HCT116 (cell line): ENCODE measurements around the gene SH3D19. TPM values are rescaled to one million over a fixed set of nuclear protein-coding genes. Genes with fewer than 3 reads are reported as not detected.

ENCODE experiments used
- ATAC-seq: fragments of 200-7000 bp; cut with Tn5 transposase; 2 replicates; pipeline ENCODE4 v1.9.1; 2020; ENCODE audit warnings: mild to moderate bottlenecking, moderate library complexity
- Bru-seq: library from RNA; stranded (reverse); fragments of 400-500 nt; gene quantifications from one replicate; lab custom pipeline; 2021; lab: Mats Ljungman, UMichigan
- BruChase-seq, 2 experiments: library from RNA; stranded (reverse); fragments of 400-500 nt; gene quantifications; one replicate each; lab custom pipeline; 2021; lab: Mats Ljungman, UMichigan
- BruUV-seq: library from RNA; stranded (reverse); fragments of 400-500 nt; replicated peaks from 2 replicates; lab custom pipeline; 2021; lab: Mats Ljungman, UMichigan
- CTCF ChIA-PET: fragments of 300-600 bp; sonication (Branson Sonifier 250); formaldehyde crosslinking; loops from one replicate; lab custom pipeline; 2021; ENCODE audit warnings: antibody characterized with exemption; lab: Charles Lee
- POLR2A ChIA-PET: fragments of 300-600, 350-600 bp; sonication (Branson Sonifier 250); formaldehyde crosslinking; loops from one replicate; lab custom pipeline; 2021; ENCODE audit warnings: antibody characterized with exemption; lab: Charles Lee
- RAD21 ChIA-PET, 2 experiments: fragments of 300-600 bp; sonication (Branson Sonifier 250); formaldehyde crosslinking; loops; one replicate each; lab custom pipeline; 2023; ENCODE audit warnings: low total read pairs in 2 of 2; ENCODE audit not compliant: uncharacterized antibody in 2 of 2, unreplicated experiment in 2 of 2, low non-redundant PET in 1 of 2; lab: Charles Lee
- DNase-seq: peaks from one replicate; pipeline ENCODE4 v3.0.0-alpha.2; 2010; ENCODE audit warnings: low read depth, low spot score
- H2AFZ ChIP-seq: fragments of 200-600 bp; shearing (Covaris generic), sonication (generic); 2 replicates; pipeline ENCODE4 v1.6.1; 2017; ENCODE audit warnings: low read depth, mixed run types, mixed read lengths, antibody characterized with exemption, low read length; ENCODE audit not compliant: poor library complexity, severe bottlenecking
- H3K27ac ChIP-seq: 2 replicates; pipeline ENCODE4 v1.5.1; 2012; ENCODE audit warnings: low read depth, low read length
- H3K27me3 ChIP-seq: fragments of 200-600 bp; sonication (generic); 2 replicates; pipeline ENCODE4 v1.6.1; 2016; ENCODE audit warnings: mixed run types, low read length, mixed read lengths; ENCODE audit not compliant: insufficient read depth
- H3K36me3 ChIP-seq, 2 experiments: fragments of 200-500 bp in 1 of 2; fragments of 200-600 bp in 1 of 2; sonication (Bioruptor generic) in 1 of 2; sonication (generic) in 1 of 2; 2 replicates each; pipeline versions ENCODE4 v1.5.1 to v1.6.1; 2014 to 2016; ENCODE audit warnings: low read length in 2 of 2, inconsistent platforms in 1 of 2, mixed read lengths in 1 of 2, mixed run types in 1 of 2; ENCODE audit not compliant: insufficient read depth in 2 of 2, control insufficient read depth in 1 of 2
- H3K4me1 ChIP-seq, 2 experiments: fragments of 200-600 bp in 1 of 2; sonication (generic) in 1 of 2; 2 replicates each; pipeline versions ENCODE4 v1.5.1 to v1.6.1; 2012 to 2017; ENCODE audit warnings: low read length in 2 of 2, inconsistent platforms in 1 of 2, mild to moderate bottlenecking in 1 of 2, mixed read lengths in 1 of 2, mixed run types in 1 of 2, moderate library complexity in 1 of 2; ENCODE audit not compliant: insufficient read depth in 2 of 2, control insufficient read depth in 1 of 2
- H3K4me2 ChIP-seq: fragments of 200-600 bp; sonication (generic); 2 replicates; pipeline ENCODE4 v1.6.1; 2017; ENCODE audit warnings: mixed run types, low read length, mixed read lengths
- H3K4me3 ChIP-seq, 2 experiments: fragments of 200-600 bp in 1 of 2; sonication (generic) in 1 of 2; replicated peaks in 1 of 2; 2 replicates each; pipeline ENCODE4 v1.5.1; 2011 to 2016; ENCODE audit warnings: low read length in 2 of 2, control low read depth in 1 of 2, low read depth in 1 of 2, mild to moderate bottlenecking in 1 of 2, mixed read lengths in 1 of 2, mixed run types in 1 of 2
- H3K79me2 ChIP-seq: fragments of 200-600 bp; sonication (generic); 2 replicates; pipeline ENCODE4 v1.6.1; 2017; ENCODE audit warnings: mild to moderate bottlenecking, mixed run types, low read length, moderate library complexity, mixed read lengths; ENCODE audit not compliant: insufficient read depth
- H3K9ac ChIP-seq: fragments of 200-600 bp; sonication (generic); 2 replicates; pipeline ENCODE4 v1.6.1; 2016; ENCODE audit warnings: low read length, mixed read lengths
- H3K9me2 ChIP-seq: fragments of 200-600 bp; sonication (generic), shearing (Covaris generic); 2 replicates; pipeline ENCODE4 v1.6.1; 2017; ENCODE audit warnings: mixed run types, mild to moderate bottlenecking, moderate library complexity; ENCODE audit not compliant: insufficient read depth
- H3K9me3 ChIP-seq, 2 experiments: fragments of 200-500 bp in 1 of 2; fragments of 200-600 bp in 1 of 2; sonication (Bioruptor generic) in 1 of 2; sonication (generic) in 1 of 2; 2 replicates each; pipeline ENCODE4 v1.6.1; 2014 to 2017; ENCODE audit warnings: low read length in 2 of 2, mixed read lengths in 2 of 2, inconsistent platforms in 1 of 2, low read depth in 1 of 2, mild to moderate bottlenecking in 1 of 2, mixed run types in 1 of 2, moderate library complexity in 1 of 2; ENCODE audit not compliant: control insufficient read depth in 1 of 2, insufficient read depth in 1 of 2
- H4K20me1 ChIP-seq: fragments of 200-600 bp; sonication (generic), shearing (Covaris generic); 2 replicates; pipeline ENCODE4 v1.6.1; 2017; ENCODE audit warnings: mixed run types, mild to moderate bottlenecking, moderate library complexity; ENCODE audit not compliant: insufficient read depth
- FOSL1 ChIP-seq: IDR thresholded peaks from 2 replicates; pipeline ENCODE4 v1.6.1; 2012; ENCODE audit warnings: low read depth
- JUND ChIP-seq: IDR thresholded peaks from 2 replicates; pipeline ENCODE4 v1.6.1; 2012
- POLR2AphosphoS5 ChIP-seq: IDR thresholded peaks from 2 replicates; pipeline ENCODE4 v1.6.1; 2011; ENCODE audit warnings: mild to moderate bottlenecking, low read depth, low read length, moderate library complexity
- RAD21 ChIP-seq: IDR thresholded peaks from 2 replicates; pipeline ENCODE4 v1.6.1; 2012; ENCODE audit warnings: low read depth, mild to moderate bottlenecking
- SIN3A ChIP-seq: IDR thresholded peaks from 2 replicates; pipeline ENCODE4 v1.6.1; 2012; ENCODE audit warnings: low read depth
- SP1 ChIP-seq: IDR thresholded peaks from 2 replicates; pipeline ENCODE4 v1.6.1; 2012; ENCODE audit warnings: low read depth
- YY1 ChIP-seq: IDR thresholded peaks from 2 replicates; pipeline ENCODE4 v1.6.1; 2011; ENCODE audit warnings: low read length, low read depth, moderate library complexity, mild to moderate bottlenecking; ENCODE audit not compliant: insufficient replicate concordance; ENCODE audit errors: extremely low read depth
- ZFX ChIP-seq: fragments of 450-650 bp; IDR thresholded peaks from 2 replicates; pipeline ENCODE4 v1.6.1; 2017
- intact Hi-C: fragments of 100-400 bp; cut with micrococcal nuclease; formaldehyde crosslinking; loops from 2 replicates; pipeline ENCODE4 v1.10.0; 2022
- long read RNA-seq: library from polyadenylated mRNA; unstranded; transcript quantifications from one replicate; pipeline ENCODE4 v2.0.0, GENCODE V29; 2021; ENCODE audit not compliant: unreplicated experiment
- polyA plus RNA-seq: library from polyadenylated mRNA; unstranded; fragments of >200 nt; gene quantifications from 2 replicates; pipeline ENCODE4 v1.2.1, GENCODE V29; 2012; ENCODE audit warnings: missing spikeins
- total RNA-seq: library from RNA; stranded (reverse); gene quantifications from one replicate; pipeline ENCODE4 v1.2.1, GENCODE V29; 2021; ENCODE audit not compliant: unreplicated experiment
- TF ChIP-seq, protein P1 (sequence below), 3 experiments: fragments of 200-600 bp in 1 of 3; sonication (generic) in 1 of 3; IDR thresholded peaks in 2 of 3; conservative IDR thresholded peaks in 1 of 3; 2 replicates each; pipeline ENCODE4 v1.5.1; 2012 to 2017; ENCODE audit warnings: low read depth in 2 of 3, low read length in 2 of 3, antibody characterized with exemption in 1 of 3, borderline replicate concordance in 1 of 3, control low read depth in 1 of 3, mild to moderate bottlenecking in 1 of 3, mixed read lengths in 1 of 3, mixed run types in 1 of 3, moderate library complexity in 1 of 3; ENCODE audit not compliant: insufficient read depth in 1 of 3
- TF ChIP-seq, protein P2 (sequence below): IDR thresholded peaks from 2 replicates; pipeline ENCODE4 v1.6.1; 2012
- TF ChIP-seq, protein P3 (sequence below): IDR thresholded peaks from 2 replicates; pipeline ENCODE4 v1.6.1; 2011; ENCODE audit warnings: mild to moderate bottlenecking, low read length, moderate library complexity; ENCODE audit not compliant: insufficient replicate concordance; ENCODE audit errors: extremely low read depth

Gene SH3D19, protein sequence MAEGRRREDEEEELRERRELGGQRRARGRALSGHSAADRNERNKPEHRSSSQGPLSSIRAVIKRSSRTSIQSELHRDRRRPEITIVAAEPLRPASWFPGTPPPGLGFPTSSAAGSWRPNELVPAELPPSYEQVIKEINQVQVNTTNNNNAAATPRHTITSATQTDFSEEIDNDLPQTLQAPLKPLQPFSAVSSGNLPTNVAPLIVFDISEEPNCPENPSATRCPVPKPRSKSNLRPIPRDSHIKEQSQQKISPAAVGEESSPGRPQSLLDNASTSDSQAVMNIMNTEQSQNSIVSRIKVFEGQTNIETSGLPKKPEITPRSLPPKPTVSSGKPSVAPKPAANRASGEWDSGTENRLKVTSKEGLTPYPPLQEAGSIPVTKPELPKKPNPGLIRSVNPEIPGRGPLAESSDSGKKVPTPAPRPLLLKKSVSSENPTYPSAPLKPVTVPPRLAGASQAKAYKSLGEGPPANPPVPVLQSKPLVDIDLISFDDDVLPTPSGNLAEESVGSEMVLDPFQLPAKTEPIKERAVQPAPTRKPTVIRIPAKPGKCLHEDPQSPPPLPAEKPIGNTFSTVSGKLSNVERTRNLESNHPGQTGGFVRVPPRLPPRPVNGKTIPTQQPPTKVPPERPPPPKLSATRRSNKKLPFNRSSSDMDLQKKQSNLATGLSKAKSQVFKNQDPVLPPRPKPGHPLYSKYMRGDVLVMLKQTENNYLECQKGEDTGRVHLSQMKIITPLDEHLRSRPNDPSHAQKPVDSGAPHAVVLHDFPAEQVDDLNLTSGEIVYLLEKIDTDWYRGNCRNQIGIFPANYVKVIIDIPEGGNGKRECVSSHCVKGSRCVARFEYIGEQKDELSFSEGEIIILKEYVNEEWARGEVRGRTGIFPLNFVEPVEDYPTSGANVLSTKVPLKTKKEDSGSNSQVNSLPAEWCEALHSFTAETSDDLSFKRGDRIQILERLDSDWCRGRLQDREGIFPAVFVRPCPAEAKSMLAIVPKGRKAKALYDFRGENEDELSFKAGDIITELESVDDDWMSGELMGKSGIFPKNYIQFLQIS
- total RNA-seq (37.5 TPM), Bru-seq, nascent RNA (percentile 88 among the genes with signal in this experiment), BruChase-seq, experiment 1, labeled RNA remaining after a 6-hour chase (percentile 81 among the genes with signal in this experiment), BruChase-seq, experiment 2, labeled RNA remaining after a 2-hour chase (percentile 78 among the genes with signal in this experiment)
- 11.4 and 13.5 TPM in 2 replicates for polyA plus RNA-seq
- long read RNA-seq, full-length matches to known transcripts: 4 of 29 reads
- long read RNA-seq, partial matches to known transcripts: 4 of 29 reads
- long read RNA-seq, other reads (novel, unspliced or antisense): 21 of 29 reads

DNA sequence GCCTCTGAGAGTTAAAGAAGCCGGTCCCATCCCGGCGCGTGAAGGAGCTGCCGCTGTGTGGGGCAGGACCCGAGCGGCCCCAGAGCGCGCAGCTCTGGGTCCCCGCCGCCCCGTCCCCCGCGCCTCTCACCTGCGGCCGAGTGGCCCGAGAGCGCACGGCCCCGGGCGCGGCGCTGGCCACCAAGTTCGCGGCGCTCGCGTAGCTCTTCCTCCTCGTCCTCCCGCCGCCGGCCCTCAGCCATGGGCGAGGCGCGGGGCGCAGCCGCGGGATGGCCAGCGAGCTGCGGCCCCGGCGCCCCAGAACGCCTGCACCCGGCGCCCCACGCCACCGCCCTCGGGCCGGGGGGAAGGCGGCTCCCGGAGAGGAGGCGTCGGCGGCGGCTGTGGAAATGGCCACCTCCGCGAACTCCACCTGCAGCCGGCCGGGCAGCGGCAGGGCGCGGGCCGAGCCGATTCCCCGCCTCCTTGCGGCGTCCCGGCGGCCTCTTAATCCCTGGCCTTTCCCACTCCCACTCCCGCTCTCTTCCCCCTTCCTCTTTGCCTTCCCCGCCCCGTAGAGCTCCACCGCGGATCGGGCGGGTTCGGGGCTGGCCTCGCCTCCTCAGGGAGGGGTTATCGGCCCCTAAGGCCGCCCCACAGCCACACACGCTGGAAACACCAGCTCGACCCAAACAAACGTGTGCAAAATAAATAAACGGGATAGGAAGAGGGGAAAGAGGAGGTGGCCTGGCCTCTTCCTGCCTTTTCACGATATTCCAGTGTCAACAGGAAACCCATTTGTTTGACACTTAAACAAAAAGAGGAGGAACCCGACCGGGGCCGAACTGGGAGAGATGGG lies at the start of gene SH3D19:
SH3D19 (minus strand) TSS at position 495 of the 838 bp plus-strand sequence; CDS start at position 242, 253 bp downstream.
- Histone ChIP-seq H3K27ac (peak within 1 kb of the TSS; percentile 96), H3K27me3 (no peaks in the 10 kb centered on the region), H3K9me3 (no peaks in the 10 kb centered on the region), H3K9ac (peak within 1 kb of the TSS; percentile 83), H3K36me3 (no peaks in the 10 kb centered on the region), H3K9me2 (no peaks in the 10 kb centered on the region), H3K79me2 (peaks cover 40% of the 10 kb centered on the region), H3K4me3 (peak within 1 kb of the TSS; percentile 57 to 69), H3K4me1 (peaks cover 38 to 66% of the 10 kb centered on the region in 2 experiments), H3K4me2 (peak within 1 kb of the TSS; percentile 85), H2AFZ (peak within 1 kb of the TSS; percentile 87), H4K20me1 (no peaks in the 10 kb centered on the region)
- RAD21 ChIA-PET: no interaction called here
- ATAC-seq (peak; percentile 86), DNase-seq (peak; percentile 68)
- TF ChIP-seq JUND: no peak
- peak; percentile 49 for TF ChIP-seq YY1
- no peak for TF ChIP-seq SP1
- TF ChIP-seq ZFX: peak; percentile 86
- TF ChIP-seq, protein P1, sequence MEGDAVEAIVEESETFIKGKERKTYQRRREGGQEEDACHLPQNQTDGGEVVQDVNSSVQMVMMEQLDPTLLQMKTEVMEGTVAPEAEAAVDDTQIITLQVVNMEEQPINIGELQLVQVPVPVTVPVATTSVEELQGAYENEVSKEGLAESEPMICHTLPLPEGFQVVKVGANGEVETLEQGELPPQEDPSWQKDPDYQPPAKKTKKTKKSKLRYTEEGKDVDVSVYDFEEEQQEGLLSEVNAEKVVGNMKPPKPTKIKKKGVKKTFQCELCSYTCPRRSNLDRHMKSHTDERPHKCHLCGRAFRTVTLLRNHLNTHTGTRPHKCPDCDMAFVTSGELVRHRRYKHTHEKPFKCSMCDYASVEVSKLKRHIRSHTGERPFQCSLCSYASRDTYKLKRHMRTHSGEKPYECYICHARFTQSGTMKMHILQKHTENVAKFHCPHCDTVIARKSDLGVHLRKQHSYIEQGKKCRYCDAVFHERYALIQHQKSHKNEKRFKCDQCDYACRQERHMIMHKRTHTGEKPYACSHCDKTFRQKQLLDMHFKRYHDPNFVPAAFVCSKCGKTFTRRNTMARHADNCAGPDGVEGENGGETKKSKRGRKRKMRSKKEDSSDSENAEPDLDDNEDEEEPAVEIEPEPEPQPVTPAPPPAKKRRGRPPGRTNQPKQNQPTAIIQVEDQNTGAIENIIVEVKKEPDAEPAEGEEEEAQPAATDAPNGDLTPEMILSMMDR (IDR thresholded peaks at IDR 0.05 in 2 of 3, conservative IDR thresholded peaks at IDR 0.05 in 1 of 3; ENCODE audit: borderline replicate concordance in 1 of 3, insufficient read depth in 1 of 3, low read depth in 2 of 3, low read length in 2 of 3): no peak
- peak; percentile 72; the same call in 1 of the 2 replicates for TF ChIP-seq SIN3A
- TF ChIP-seq, protein P2, sequence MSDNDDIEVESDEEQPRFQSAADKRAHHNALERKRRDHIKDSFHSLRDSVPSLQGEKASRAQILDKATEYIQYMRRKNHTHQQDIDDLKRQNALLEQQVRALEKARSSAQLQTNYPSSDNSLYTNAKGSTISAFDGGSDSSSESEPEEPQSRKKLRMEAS: 0 out of 2 replicates have a peak, but pooled peaks have one; percentile 58
- no peak for TF ChIP-seq RAD21
- TF ChIP-seq POLR2AphosphoS5: peak; percentile 66; the same call in 1 of the 2 replicates
- TF ChIP-seq FOSL1: no peak
- TF ChIP-seq, protein P3, sequence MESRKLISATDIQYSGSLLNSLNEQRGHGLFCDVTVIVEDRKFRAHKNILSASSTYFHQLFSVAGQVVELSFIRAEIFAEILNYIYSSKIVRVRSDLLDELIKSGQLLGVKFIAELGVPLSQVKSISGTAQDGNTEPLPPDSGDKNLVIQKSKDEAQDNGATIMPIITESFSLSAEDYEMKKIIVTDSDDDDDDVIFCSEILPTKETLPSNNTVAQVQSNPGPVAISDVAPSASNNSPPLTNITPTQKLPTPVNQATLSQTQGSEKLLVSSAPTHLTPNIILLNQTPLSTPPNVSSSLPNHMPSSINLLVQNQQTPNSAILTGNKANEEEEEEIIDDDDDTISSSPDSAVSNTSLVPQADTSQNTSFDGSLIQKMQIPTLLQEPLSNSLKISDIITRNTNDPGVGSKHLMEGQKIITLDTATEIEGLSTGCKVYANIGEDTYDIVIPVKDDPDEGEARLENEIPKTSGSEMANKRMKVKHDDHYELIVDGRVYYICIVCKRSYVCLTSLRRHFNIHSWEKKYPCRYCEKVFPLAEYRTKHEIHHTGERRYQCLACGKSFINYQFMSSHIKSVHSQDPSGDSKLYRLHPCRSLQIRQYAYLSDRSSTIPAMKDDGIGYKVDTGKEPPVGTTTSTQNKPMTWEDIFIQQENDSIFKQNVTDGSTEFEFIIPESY: no peak
- BruUV-seq: no TSS peak
- CTCF ChIA-PET: interaction anchor here (0.9 to 1.2 kb wide), 2 partner anchors 20 to 49 kb away, joined by 3 read pairs; partner anchors contain the start of gene PRSS48
- POLR2A ChIA-PET: interaction anchor here (0.6 to 2.3 kb wide), 6 partner anchors 9 to 984 kb away, joined by 3 to 15 read pairs (median 4); partner anchors contain the start of gene FHIP1A
- intact Hi-C loops: no loop called here
